Activated CD8-positive, alpha-beta memory T cell treated with anti-CD3 and anti-CD28 coated beads, Interleukin-2, amount 50 U/mL, for 24 hours (primary cell): ENCODE measurements around the gene FAM20A.

Source experiments
- DNase-seq: peaks from one replicate; pipeline ENCODE4 v3.0.0-alpha.2; 2020; ENCODE audit errors: extremely low read depth

Gene FAM20A

DNA sequence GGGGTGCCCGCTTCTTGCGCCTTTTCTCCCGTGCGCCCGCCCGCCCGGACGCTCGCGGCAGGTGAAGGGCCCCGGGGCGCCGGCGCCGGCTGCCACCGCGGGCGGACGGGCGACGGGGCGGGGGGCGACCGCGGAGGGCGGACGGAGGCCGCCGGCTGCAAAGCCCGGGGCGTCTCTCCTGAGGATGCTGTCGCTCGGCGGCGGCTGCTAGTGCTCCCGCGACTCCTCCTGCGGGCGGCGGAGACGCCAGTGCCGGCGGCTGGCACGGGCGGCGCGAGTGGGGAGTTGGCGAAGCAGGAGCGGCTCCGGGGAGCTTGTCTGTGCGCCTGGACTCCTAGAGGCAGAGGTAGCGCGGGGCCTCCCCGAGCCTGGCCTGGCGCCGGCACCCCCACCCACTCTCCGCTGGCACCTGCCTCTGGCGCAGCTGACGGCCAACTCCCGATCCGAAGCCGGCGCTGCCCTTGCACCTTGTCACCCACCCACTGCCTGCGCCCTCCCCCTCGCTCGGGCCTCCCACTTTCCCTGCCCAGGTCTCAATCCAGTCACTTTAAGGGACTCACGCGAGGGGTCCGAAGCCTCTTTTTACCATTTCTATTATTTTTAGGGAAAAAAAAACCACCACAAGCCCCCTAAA, at the start of gene FAM20A:
Gene FAM20A, minus strand, starts transcription at position 437 of the 634 bp plus-strand sequence. CDS start 701 bp downstream, outside the sequence.
- no peak for DNase-seq

DNA sequence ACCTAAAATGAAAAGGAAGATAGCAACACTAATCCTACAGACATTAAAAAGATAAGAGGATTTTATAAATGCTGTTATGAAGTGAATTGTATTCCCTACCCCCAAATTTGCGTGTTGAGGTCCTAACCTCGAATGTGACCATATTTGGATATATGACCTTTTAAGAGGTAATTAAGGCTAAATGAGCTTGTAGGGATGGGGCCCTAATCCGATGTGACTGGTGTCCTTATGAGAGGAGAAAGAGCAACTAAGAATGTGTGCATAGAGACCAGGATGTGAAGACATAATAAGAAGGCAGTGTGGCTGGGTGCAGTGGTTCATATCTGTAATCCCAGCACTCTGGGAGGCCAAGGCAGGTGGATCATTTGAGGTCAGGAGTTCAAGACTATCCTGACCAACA, 48.2 kb upstream of the FAM20A start:
- DNase-seq: no peak

DNA sequence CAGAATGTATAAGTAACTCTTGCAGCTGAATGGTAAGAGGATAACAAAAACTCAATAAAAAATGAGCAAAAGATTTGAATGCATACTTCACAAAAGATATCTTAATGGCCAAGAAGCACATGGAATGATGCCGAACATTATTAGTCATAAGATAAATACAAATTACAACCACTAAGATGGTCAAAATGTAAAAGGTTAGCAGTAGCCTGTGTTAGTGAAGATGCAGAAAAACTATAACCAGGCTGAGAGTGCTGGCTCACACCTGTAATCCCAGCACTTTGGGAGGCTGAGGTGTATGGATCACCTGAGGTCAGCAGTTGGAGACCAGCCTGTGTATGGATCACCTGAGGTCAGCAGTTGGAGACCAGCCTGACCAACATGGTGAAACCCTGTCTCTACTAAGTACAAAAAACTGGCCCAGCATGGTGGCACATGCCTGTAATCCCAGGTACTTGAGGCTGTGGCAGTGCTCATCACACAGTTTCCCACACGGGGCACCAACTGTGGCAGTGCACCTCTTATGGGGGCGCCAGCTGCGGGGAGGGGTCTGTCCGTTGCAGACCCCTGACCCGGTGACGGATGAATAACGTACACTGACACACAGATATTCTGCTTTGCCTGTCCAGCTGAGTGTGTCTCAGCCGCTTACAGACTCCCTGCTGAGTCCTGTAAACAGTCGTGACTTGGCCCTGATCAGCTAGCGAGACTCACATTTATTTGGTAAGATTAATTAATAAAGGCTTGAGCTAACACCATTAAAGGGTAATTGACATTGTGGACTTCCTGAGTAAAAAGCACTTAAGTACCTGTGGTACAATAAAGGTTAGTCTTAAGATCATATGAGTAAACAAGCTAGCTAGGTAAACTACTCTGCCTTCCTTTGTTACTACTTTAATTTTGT, 45.7 kb upstream of the FAM20A start:
- DNase-seq: no peak

DNA sequence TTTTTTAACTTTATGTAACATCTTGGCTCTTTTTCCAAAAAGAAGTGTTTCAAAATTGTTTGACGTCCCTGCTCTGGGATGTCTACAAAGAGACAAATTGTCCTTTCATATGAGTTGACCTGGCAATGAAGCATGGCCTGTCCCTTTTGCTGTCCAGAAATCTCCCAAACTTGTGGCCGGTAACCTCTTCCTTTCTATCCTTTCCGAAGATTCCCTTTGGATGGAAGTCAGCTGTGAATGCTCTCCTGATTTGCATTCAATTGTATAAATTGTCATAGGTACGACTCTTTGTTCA, 40.9 kb upstream of the FAM20A start:
- DNase-seq: no peak

DNA sequence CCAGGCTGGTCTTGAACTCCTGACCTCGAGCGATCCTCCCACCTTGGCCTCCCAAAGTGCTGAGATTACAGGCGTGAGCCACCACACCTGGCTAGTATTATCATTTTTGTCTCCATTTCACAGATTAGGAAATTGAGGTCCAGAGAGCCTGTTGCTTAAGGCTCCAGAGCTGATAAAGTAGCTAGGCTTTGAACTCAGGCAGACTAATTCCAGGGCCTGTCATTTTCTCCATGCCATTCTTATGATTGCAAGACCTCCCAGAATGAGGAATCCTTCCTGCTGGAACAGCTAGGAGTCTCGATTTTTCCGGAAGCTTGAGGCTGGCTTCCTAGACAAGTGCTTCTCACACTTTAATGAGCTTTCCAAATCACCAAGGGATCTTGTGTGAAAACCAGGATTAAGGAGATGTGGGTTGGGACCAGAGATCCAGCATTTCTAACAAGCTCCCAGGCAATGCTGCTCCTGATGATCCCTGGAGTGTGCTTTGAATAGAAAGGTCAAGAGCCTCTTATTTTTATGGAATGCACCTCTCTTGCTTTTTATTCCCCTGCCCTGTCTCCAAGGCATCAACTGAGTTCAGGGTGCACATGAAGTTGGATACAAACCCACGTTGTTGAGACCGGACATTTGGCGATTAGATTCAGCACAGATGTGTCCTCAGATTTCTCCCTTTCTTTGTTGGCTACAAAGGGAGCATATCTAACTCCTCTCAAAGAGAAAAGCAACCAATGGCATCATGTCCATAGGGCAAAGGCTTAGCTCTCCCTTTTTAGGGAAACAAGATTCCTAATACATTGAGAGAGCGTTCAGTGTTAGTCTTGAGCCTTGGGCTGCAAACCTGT, 40.3 kb upstream of the FAM20A start:
- no peak for DNase-seq

DNA sequence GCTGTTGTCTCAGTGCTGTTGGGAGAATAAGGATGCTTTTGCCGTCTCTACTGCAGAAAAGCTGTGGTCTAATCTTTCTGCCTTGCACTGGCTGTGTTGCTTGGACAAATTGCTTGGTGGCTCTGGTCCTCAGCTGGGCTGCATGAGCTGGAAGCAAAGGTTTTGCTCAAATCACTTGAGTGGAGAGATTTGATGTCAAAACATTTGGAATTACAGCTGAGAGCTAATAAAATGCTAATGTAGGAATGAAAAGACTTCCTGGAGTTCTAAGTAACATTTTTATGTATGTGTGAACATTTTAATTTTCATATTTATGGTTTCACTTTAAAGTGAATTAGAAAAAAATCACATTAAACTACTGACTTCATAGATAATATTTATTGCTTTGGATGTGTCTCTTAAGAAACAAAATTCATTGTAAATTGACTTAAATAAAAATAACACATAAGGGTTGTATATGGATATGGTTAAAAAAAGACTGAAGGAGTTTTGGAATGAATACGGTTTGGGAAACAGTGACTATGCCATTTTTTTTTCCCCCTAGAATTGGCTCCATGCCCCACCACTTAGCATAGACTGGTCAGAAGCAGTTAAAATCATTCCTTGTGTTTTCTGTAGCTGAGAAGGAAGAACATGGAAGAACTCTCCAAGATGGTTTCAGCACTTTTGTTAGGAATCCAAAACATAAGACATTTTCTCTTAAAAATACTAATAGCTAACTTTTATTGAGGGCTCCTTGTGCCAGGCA, 39.2 kb upstream of the FAM20A start:
- no peak for DNase-seq

- no peak for DNase-seq
Measured at GRCh38 chr17:68634345-68634876, 33.2 kb upstream of the FAM20A start.

GRCh38 chr17:68628576-68628957, 27.4 kb upstream of the FAM20A start:
- no peak for DNase-seq

- DNase-seq: no peak
Measured at GRCh38 chr17:68627956-68628575, 26.9 kb upstream of the FAM20A start.

GRCh38 chr17:68624381-68624780, 23.2 kb upstream of the FAM20A start:
- no peak for DNase-seq

DNA sequence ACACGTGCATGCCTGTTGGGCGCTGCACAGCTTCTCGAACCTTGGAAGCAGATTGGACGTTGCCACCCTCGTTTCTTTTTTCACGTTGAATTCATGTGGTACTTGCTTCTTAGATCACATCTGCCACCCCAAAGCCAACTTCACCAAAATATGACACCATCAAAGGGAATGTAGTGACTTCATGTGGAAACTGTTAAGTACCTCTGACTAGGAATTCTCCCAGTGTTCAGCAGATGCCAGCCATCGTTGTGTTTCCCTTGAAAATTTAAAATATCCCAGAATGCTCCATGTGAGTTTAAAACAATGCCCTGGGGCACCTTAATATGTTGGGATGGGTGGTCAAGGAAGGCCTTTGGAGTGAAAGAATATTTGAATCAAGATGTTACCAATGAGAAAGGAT, 22.6 kb upstream of the FAM20A start:
- no peak for DNase-seq

DNA sequence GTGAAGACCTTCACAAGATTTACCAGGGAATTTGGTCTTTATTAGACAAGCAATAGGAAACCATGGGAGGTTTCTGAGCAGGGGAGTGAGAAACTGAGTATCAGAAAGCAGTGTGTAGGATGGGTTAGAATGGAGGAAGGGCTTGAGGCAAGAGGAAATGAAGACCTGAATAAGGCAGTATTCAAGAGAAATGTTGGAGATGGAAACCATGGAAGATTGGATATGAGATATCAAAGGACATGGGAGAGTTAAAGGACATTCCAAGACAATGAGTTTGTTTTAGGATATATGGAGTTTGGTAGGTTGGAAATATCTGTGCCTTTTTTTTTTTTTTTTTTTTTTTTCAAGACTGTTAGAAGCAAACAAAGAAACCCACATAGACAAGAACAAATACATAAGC, 21.3 kb upstream of the FAM20A start:
- DNase-seq: no peak

DNA sequence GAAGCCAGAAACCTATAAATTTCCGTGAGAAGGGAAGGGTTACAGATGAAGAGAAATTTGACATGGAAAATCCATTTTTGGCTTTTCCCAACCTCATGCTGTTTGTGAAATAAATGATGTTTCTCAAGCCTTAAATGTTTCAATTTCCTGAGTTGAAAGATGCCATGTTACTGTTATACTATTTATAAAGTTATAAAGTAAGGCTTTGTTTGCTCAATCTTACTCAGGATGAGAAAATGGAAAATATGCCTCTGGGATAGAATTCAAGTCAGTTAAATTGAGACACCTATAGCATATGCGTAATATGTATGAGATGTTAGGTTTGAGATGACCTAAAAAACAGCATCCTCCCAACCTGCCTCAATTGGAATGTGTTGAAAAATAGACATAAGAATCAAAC, 19.9 kb upstream of the FAM20A start:
- DNase-seq: no peak

DNA sequence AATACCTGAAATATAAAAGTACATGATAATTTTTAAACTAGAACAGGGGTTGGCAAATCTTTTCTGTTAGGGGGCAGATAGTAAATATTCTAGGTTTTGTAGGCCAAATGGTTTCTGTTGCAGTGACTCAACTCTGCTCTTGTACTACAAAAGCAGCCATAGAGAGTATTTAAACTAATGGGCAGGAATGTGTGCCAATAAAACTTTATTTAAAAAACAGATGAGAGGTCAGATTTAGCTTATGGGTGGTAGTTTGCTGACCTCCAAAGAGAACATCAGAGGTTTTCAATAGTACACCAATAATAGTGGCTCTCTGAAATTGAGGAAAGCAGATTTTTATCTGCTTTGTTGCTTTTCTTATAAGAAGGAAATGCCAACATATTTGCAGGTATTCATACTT, 15.2 kb upstream of the FAM20A start:
- no peak for DNase-seq

DNA sequence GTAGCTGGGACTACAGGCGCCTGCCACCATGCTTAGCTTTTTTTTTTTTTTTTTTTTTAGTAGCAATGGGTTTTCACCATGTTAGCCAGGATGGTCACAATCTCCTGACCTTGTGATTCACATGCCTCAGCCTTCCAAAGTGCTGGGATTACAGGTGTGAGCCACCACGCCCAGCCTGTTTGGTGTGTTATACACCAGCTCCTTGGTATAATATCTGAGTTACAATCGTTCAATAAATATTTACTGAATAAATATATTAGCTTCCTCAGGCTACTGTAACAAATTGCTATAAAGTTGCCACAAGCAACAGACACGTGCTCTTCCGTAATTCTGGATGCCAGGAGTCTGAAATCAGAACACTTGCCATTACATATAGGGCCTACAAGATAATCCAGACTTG, 13.6 kb upstream of the FAM20A start:
- DNase-seq: no peak

DNA sequence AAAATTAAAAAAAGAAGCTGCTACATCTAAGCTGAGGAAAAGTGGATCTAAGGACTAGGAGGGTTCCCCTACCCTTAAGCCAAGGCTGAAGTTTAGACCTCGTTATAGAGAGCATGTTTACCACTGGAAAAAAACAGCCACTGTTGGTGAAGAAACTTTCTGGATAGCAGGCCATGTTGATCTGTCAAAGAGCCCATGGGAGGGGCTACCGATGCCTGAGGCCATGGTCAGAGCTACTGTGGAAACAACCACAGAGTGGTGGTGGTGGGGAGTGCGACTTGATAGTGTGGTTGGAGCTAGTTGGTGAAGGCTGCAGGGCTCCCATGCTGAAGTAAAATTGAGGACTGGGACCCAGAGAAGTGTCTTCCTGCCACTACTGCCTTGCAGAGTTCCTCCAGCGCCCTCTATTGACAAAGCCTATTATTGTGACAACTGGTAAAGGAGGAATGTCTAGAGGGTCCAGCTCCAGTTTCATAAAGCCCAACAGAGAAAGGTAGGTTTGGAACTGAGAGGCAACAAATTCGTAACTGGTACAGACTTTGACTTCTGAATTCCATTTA, 12.7 kb upstream of the FAM20A start:
- no peak for DNase-seq

DNA sequence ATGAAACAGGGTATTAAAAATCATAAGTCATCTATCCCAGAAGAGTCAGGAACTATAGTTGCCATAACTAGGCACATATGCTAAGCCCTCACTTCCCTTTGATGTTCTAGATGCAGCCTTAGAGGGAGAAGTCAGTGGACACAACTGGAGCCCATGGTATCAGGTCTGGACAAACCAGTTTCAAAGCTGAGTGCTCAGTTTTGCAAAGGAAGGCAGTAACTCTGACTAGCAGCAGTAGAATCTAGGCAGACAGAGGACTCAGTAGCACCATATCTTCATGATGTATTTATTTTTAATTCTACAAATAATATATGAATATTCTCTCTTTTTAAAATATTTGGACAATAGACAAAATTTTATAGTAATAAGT, 11.7 kb upstream of the FAM20A start:
- no peak for DNase-seq

DNA sequence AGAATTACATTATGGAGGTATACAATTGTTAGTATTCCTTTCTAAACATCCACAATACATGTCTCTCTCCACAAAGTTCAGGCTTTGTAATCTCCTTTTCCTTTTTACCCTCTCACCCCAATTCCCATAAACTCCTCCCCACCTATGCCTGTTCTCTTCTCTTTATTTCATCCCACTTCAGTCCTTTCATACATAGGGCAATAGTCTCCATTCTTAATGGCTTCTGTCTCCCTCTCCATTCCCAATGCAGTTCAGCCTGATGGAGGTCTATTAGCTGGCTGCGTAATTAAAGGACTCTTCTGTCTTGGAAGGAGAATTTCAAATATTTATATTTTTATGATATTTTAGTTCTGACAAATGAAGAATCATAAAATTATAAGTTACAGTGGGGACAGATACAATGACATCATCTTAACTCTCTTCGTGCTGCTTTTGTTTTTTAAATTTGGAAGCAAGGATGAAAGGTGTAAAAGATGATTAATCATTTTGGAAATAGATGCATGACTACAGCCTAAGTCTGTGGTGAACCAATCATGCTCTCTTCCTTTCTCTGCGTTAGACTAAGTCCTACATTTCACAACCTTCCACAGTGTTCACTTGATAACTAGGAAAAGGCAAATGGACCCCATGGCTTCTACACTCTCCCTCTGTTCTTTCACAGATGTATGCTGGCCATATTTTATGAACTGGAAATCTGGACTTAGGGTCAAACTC, 11.2 kb upstream of the FAM20A start:
- no peak for DNase-seq

GRCh38 chr17:68611353-68612208, 10.4 kb upstream of the FAM20A start:
- no peak for DNase-seq
